GM19372 (cell line): ENCODE results near the gene GBE1.

ENCODE experiments used
- ATAC-seq: cut with Tn5 transposase; IDR thresholded peaks from one replicate; pipeline ENCODE4 v1.9.1; 2021; ENCODE audit warnings: mild to moderate bottlenecking, low read depth, moderate library complexity; ENCODE audit not compliant: unreplicated experiment

GBE1 gene

GRCh38 chr3:81442758-81443456, 318.5 kb downstream of the GBE1 start:
- no peak for ATAC-seq

- no peak for ATAC-seq
Observed at GRCh38 chr3:81440661-81441060, 320.8 kb downstream of the GBE1 start.
